Trophoblast cell (in vitro differentiated cells and primary cell): ENCODE measurements around the gene FUBP3. TPM values are rescaled to one million over a fixed set of nuclear protein-coding genes. Genes with fewer than 3 reads are reported as not detected.
A peak's percentile ranks its signal among the peaks of the same experiment; 100 is the strongest.

Source experiments
- DNase-seq, 2 donors: peaks; one replicate each; pipeline ENCODE4 v3.0.0-alpha.2; 2016
- H2AFZ ChIP-seq: 2 replicates; pipeline ENCODE4 v1.6.1; 2013; ENCODE audit warnings: low read length, moderate library complexity, mild to moderate bottlenecking; ENCODE audit not compliant: insufficient read depth, poor library complexity
- H2AK5ac ChIP-seq: 2 replicates; pipeline ENCODE4 v1.6.1; 2013; ENCODE audit warnings: mild to moderate bottlenecking, low read length
- H2BK120ac ChIP-seq: 2 replicates; pipeline ENCODE4 v1.6.1; 2013; ENCODE audit warnings: low read length, mild to moderate bottlenecking, moderate library complexity; ENCODE audit not compliant: insufficient read depth, poor library complexity
- H2BK12ac ChIP-seq: 2 replicates; pipeline ENCODE4 v1.6.1; 2013; ENCODE audit warnings: mild to moderate bottlenecking, low read length, moderate library complexity
- H2BK5ac ChIP-seq: 2 replicates; pipeline ENCODE4 v1.6.1; 2013; ENCODE audit warnings: low read length, low read depth, moderate library complexity, mild to moderate bottlenecking; ENCODE audit not compliant: poor library complexity
- H3K14ac ChIP-seq: 2 replicates; pipeline ENCODE4 v1.6.1; 2013; ENCODE audit warnings: mild to moderate bottlenecking, low read length
- H3K18ac ChIP-seq: 2 replicates; pipeline ENCODE4 v1.6.1; 2013; ENCODE audit warnings: mild to moderate bottlenecking, low read length
- H3K23ac ChIP-seq: 2 replicates; pipeline ENCODE4 v1.6.1; 2013; ENCODE audit warnings: low read length
- H3K27ac ChIP-seq: 2 replicates; pipeline ENCODE4 v1.5.1; 2013; ENCODE audit warnings: low read depth, mild to moderate bottlenecking, inconsistent platforms, low read length, moderate library complexity
- H3K27me3 ChIP-seq: 2 replicates; pipeline ENCODE4 v1.6.1; 2013; ENCODE audit warnings: inconsistent platforms, mild to moderate bottlenecking, low read length, moderate library complexity; ENCODE audit not compliant: insufficient read depth
- H3K36me3 ChIP-seq, 2 experiments: 1 replicate in 1 of 2; 2 replicates in 1 of 2; pipeline ENCODE4 v1.6.1; 2013; ENCODE audit warnings: low read length in 2 of 2, mild to moderate bottlenecking in 2 of 2, moderate library complexity in 1 of 2; ENCODE audit not compliant: insufficient read depth in 2 of 2, control insufficient read depth in 1 of 2
- H3K4ac ChIP-seq: 2 replicates; pipeline ENCODE4 v1.6.1; 2013; ENCODE audit warnings: low read depth, mild to moderate bottlenecking, low read length, moderate library complexity
- H3K4me1 ChIP-seq, 2 experiments: 1 replicate in 1 of 2; 2 replicates in 1 of 2; pipeline ENCODE4 v1.6.1; 2013; ENCODE audit warnings: low read length in 2 of 2, mild to moderate bottlenecking in 2 of 2, moderate library complexity in 1 of 2; ENCODE audit not compliant: insufficient read depth in 2 of 2, control insufficient read depth in 1 of 2
- H3K4me2 ChIP-seq: 2 replicates; pipeline ENCODE4 v1.6.1; 2013; ENCODE audit warnings: inconsistent platforms, mild to moderate bottlenecking, low read length, moderate library complexity
- H3K4me3 ChIP-seq: 2 replicates; pipeline ENCODE4 v1.5.1; 2013; ENCODE audit warnings: mild to moderate bottlenecking, low read depth, low read length, inconsistent platforms
- H3K79me1 ChIP-seq: one replicate; pipeline ENCODE4 v1.6.1; 2013; ENCODE audit warnings: low read length
- H3K79me2 ChIP-seq: 2 replicates; pipeline ENCODE4 v1.6.1; 2013; ENCODE audit warnings: low read length, mild to moderate bottlenecking; ENCODE audit not compliant: control insufficient read depth, insufficient read depth, poor library complexity
- H3K9ac ChIP-seq: 2 replicates; pipeline ENCODE4 v1.6.1; 2013; ENCODE audit warnings: mild to moderate bottlenecking, low read length
- H3K9me3 ChIP-seq: 2 replicates; pipeline ENCODE4 v1.6.1; 2013; ENCODE audit warnings: low read depth, mild to moderate bottlenecking, control low read depth, inconsistent platforms, low read length; ENCODE audit not compliant: insufficient read depth
- H4K12ac ChIP-seq: 2 replicates; pipeline ENCODE4 v1.6.1; 2013; ENCODE audit warnings: low read depth, mild to moderate bottlenecking, low read length, moderate library complexity
- H4K8ac ChIP-seq: 2 replicates; pipeline ENCODE4 v1.6.1; 2013; ENCODE audit warnings: low read depth, mild to moderate bottlenecking, low read length, moderate library complexity
- H4K91ac ChIP-seq: one replicate; pipeline ENCODE4 v1.6.1; 2013; ENCODE audit warnings: low read depth, mild to moderate bottlenecking, low read length, moderate library complexity
- WGBS: extraction: QIAGEN DNeasy Blood & Tissue Kit; methylation state at CpG from one replicate; pipeline ENCODE4 v1.1.7; 2013; ENCODE audit warnings: missing lambda C conversion rate; ENCODE audit not compliant: insufficient read length, insufficient coverage; ENCODE audit errors: extremely low coverage; 5-methylcytosine and 5-hydroxymethylcytosine counted together
- polyA plus RNA-seq: library from polyadenylated mRNA; stranded (reverse); fragments of 200-250 nt; gene quantifications from 2 replicates; pipeline ENCODE4 v1.2.3, GENCODE V29; 2013

The FUBP3 gene
- polyA plus RNA-seq = 40.3 and 40.8 TPM in 2 replicates

- H3K23ac ChIP-seq = no peak within 1 kb of the TSS
- H3K9me3 ChIP-seq = no peaks in the 10 kb centered on the region
- peak within 1 kb of the TSS; percentile 99 for H4K8ac ChIP-seq
- peak within 1 kb of the TSS; percentile 98 for H3K4me2 ChIP-seq
- peak within 1 kb of the TSS; percentile 56 for H2BK12ac ChIP-seq
- peaks cover 8% of the 10 kb centered on the region in 2 experiments for H3K4me1 ChIP-seq
- H3K4me3 ChIP-seq = peak within 1 kb of the TSS; percentile 98
- peak within 1 kb of the TSS; percentile 99 for H2AK5ac ChIP-seq
- peak; percentile 84 to 95 for DNase-seq
- H2AFZ ChIP-seq = peak within 1 kb of the TSS; percentile 95
- H3K18ac ChIP-seq = peak within 1 kb of the TSS; percentile 96
- H2BK120ac ChIP-seq = peak within 1 kb of the TSS; percentile 93
- peak within 1 kb of the TSS; percentile 99 for H3K14ac ChIP-seq
- H3K79me1 ChIP-seq = peaks cover 10% of the 10 kb centered on the region
- peak within 1 kb of the TSS; percentile 94 for H2BK5ac ChIP-seq
- peak within 1 kb of the TSS; percentile 97 for H4K91ac ChIP-seq
- peak within 1 kb of the TSS; percentile 99 for H4K12ac ChIP-seq
- WGBS = no CpG with 5 or more reads among the region's 74 CpGs
- peak within 1 kb of the TSS; percentile 98 for H3K9ac ChIP-seq
- H3K36me3 ChIP-seq = peaks cover 3 to 6% of the 10 kb centered on the region in 2 experiments
- peak within 1 kb of the TSS; percentile 100 for H3K4ac ChIP-seq
- peaks cover 11% of the 10 kb centered on the region for H3K79me2 ChIP-seq
- peak within 1 kb of the TSS; percentile 87 for H3K27ac ChIP-seq
- H3K27me3 ChIP-seq = no peaks in the 10 kb centered on the region
These were observed at the start of gene FUBP3 for GRCh38 chr9:130578865-130579737. Gene FUBP3 (plus strand): TSS chr9:130579577. CDS start chr9:130579681, 104 bp downstream.

- Histone ChIP-seq H3K27me3 (no peaks in the 10 kb centered on the region), H3K9ac (no peak overlapping the region), H3K79me2 (no peaks in the 10 kb centered on the region), H2BK12ac (no peak overlapping the region), H3K4me3 (no peak overlapping the region), H3K18ac (no peak overlapping the region), H3K4me2 (no peak overlapping the region), H3K4me1 (peaks cover 0 to 4% of the 10 kb centered on the region in 2 experiments), H2AFZ (no peak overlapping the region), H2BK120ac (no peak overlapping the region), H4K12ac (no peak overlapping the region), H3K4ac (no peak overlapping the region), H3K79me1 (no peaks in the 10 kb centered on the region), H3K36me3 (no peaks in the 10 kb centered on the region), H4K91ac (no peak overlapping the region), H2BK5ac (no peak overlapping the region), H2AK5ac (no peak overlapping the region), H3K23ac (no peak overlapping the region), H3K9me3 (peaks cover 1% of the 10 kb centered on the region), H3K14ac (no peak overlapping the region), H4K8ac (no peak overlapping the region), H3K27ac (no peak overlapping the region)
- DNase-seq = peak; percentile 12 to 37
- no CpG with 5 or more reads among the region's 9 CpGs for WGBS
These were observed 48.4 kb upstream of the FUBP3 start for GRCh38 chr9:130530938-130531337.

- H2BK12ac ChIP-seq = no peak overlapping the region
- peaks cover 0 to 5% of the 10 kb centered on the region in 2 experiments for H3K4me1 ChIP-seq
- no peak for DNase-seq
- H3K36me3 ChIP-seq = no peaks in the 10 kb centered on the region
- H3K27me3 ChIP-seq = no peaks in the 10 kb centered on the region
- H3K79me1 ChIP-seq = no peaks in the 10 kb centered on the region
- no peak overlapping the region for H3K4me2 ChIP-seq
- H2AFZ ChIP-seq = no peak overlapping the region
- H3K9me3 ChIP-seq = peaks cover 1% of the 10 kb centered on the region
- H3K4ac ChIP-seq = no peak overlapping the region
- H3K23ac ChIP-seq = no peak overlapping the region
- no peak overlapping the region for H4K12ac ChIP-seq
- no peak overlapping the region for H4K8ac ChIP-seq
- no peak overlapping the region for H3K18ac ChIP-seq
- no peak overlapping the region for H2BK120ac ChIP-seq
- no peak overlapping the region for H2BK5ac ChIP-seq
- H3K79me2 ChIP-seq = no peaks in the 10 kb centered on the region
- no peak overlapping the region for H3K14ac ChIP-seq
- H3K4me3 ChIP-seq = no peak overlapping the region
- H2AK5ac ChIP-seq = no peak overlapping the region
- WGBS = no CpG with 5 or more reads among the region's 8 CpGs
- no peak overlapping the region for H4K91ac ChIP-seq
- H3K9ac ChIP-seq = no peak overlapping the region
- H3K27ac ChIP-seq = no peak overlapping the region
These were observed 47.7 kb upstream of the FUBP3 start for GRCh38 chr9:130531670-130532069.

- no CpG with 5 or more reads among the region's 10 CpGs for WGBS
- Histone ChIP-seq H3K4me2 (no peak overlapping the region), H3K14ac (no peak overlapping the region), H2AK5ac (no peak overlapping the region), H3K4ac (no peak overlapping the region), H3K23ac (no peak overlapping the region), H3K27me3 (no peaks in the 10 kb centered on the region), H3K4me1 (peaks cover 0 to 5% of the 10 kb centered on the region in 2 experiments), H3K27ac (no peak overlapping the region), H2BK5ac (no peak overlapping the region), H4K8ac (no peak overlapping the region), H3K18ac (no peak overlapping the region), H3K4me3 (no peak overlapping the region), H2AFZ (no peak overlapping the region), H3K36me3 (no peaks in the 10 kb centered on the region), H3K9me3 (peaks cover 1% of the 10 kb centered on the region), H4K91ac (no peak overlapping the region), H2BK120ac (no peak overlapping the region), H3K9ac (no peak overlapping the region), H3K79me1 (no peaks in the 10 kb centered on the region), H3K79me2 (no peaks in the 10 kb centered on the region), H4K12ac (no peak overlapping the region), H2BK12ac (no peak overlapping the region)
- peak; percentile 25 to 44 for DNase-seq
These were observed 46.8 kb upstream of the FUBP3 start for GRCh38 chr9:130532426-130533080.
